Heart left ventricle (tissue), 16 donors: ENCODE measurements around the gene NBR1. TPM values are rescaled to one million over a fixed set of nuclear protein-coding genes. Genes with fewer than 3 reads are reported as not detected.

Experiments
- ATAC-seq, 4 donors: fragments of 200-7000 bp; cut with Tn5 transposase; one replicate each; pipeline ENCODE4 v1.9.1; 2020 to 2022; ENCODE audit warnings: moderate library complexity in 4 of 4, mild to moderate bottlenecking in 3 of 4, moderate number of reproducible peaks in 1 of 4
- DNase-seq, 5 donors: peaks; one replicate each; pipeline ENCODE4 v3.0.0-alpha.2; 2020
- H3K27ac ChIP-seq, 12 donors: fragments of 200-600 bp; sonication (generic) in 4 of 12; one replicate each; pipeline versions ENCODE4 v1.5.0 to v1.8.0; 2016 to 2022; ENCODE audit warnings: mild to moderate bottlenecking in 2 of 12
- H3K27me3 ChIP-seq, 9 donors: fragments of 200-600 bp; sonication (generic) in 2 of 9; one replicate each; pipeline versions ENCODE4 v1.5.1 to v1.8.0; 2016 to 2022; ENCODE audit warnings: mild to moderate bottlenecking in 3 of 9
- H3K36me3 ChIP-seq, 9 donors: fragments of 200-600 bp; sonication (generic) in 2 of 9; one replicate each; pipeline versions ENCODE4 v1.5.0 to v1.8.0; 2018 to 2022; ENCODE audit warnings: mild to moderate bottlenecking in 2 of 9
- H3K4me1 ChIP-seq, 12 donors: fragments of 200-600 bp; sonication (generic) in 4 of 12; one replicate each; pipeline versions ENCODE4 v1.5.0 to v1.8.0; 2016 to 2022; ENCODE audit warnings: mild to moderate bottlenecking in 3 of 12
- H3K4me3 ChIP-seq, 12 donors: fragments of 200-600 bp; sonication (generic) in 4 of 12; one replicate each; pipeline versions ENCODE4 v1.5.0 to v1.8.0; 2017 to 2022; ENCODE audit warnings: mild to moderate bottlenecking in 9 of 12, moderate library complexity in 4 of 12
- H3K9me3 ChIP-seq, 12 donors: fragments of 200-600 bp; sonication (generic) in 4 of 12; one replicate each; pipeline versions ENCODE4 v1.5.0 to v1.8.0; 2016 to 2022; ENCODE audit warnings: mild to moderate bottlenecking in 1 of 12
- POLR2A ChIP-seq, 2 donors: fragments of 450-650 bp; IDR thresholded peaks; one replicate each; pipeline ENCODE4 v1.6.1; 2017; ENCODE audit warnings: antibody characterized with exemption in 2 of 2, mild to moderate bottlenecking in 2 of 2, moderate library complexity in 2 of 2
- WGBS, 4 donors: extraction: QIAGEN DNeasy Blood & Tissue Kit in 2 of 4; methylation state at CpG; one replicate each; pipeline versions ENCODE4 v1.1.5 to v1.1.7; 2013 to 2018; 5-methylcytosine and 5-hydroxymethylcytosine counted together
- intact Hi-C, 10 donors: fragments of 100-400 bp; cut with DNase I; formaldehyde crosslinking; loops; one replicate each; pipeline versions ENCODE4 v1.11.1 to v1.14.2; 2022
- polyA plus RNA-seq, 2 donors: library from polyadenylated mRNA; stranded (reverse); fragments of 200-250 nt; gene quantifications; one replicate each; pipeline ENCODE4 v1.2.3, GENCODE V29; 2013
- total RNA-seq, 9 donors: library from RNA; depleted of rRNA in 2 of 9; stranded (reverse); fragments of >200 nt in 2 of 9; fragmentation: NEBNext Ultra II Directional in 3 of 9; extraction: Animal tissue kit (Norgen Biotek cat#: 25700) in 3 of 9; gene quantifications; one replicate each; pipeline versions ENCODE4 v1.1.0 to v1.2.4, GENCODE V29; 2016 to 2023
- TF ChIP-seq, protein P1 (sequence below), 12 donors: fragments of 200-600 bp; sonication (generic) in 4 of 12; IDR thresholded peaks; one replicate each; pipeline versions ENCODE4 v1.5.0 to v1.8.0; 2018 to 2022; ENCODE audit warnings: antibody characterized with exemption in 12 of 12, mild to moderate bottlenecking in 5 of 12
- donor health status: ischemic (EF 13 %, LVEDD 7.1; RV severe dilation, severe dysfunction).
- donor health status: healthy with polysubstance abuse.
- donor health status: DM: no; HTN: yes; CAD: no.
- donor health status: DM: no; HTN: no; CAD: no.
- donor health status: ischemic (EF 25% LVEDD 6.9; RV normal size, moderate dysfunction).
- donor health status: ischemic (EF 25% LVEDD 5.7; RV mildly dilated, moderate dysfunction).
- donor health status: healthy.
- donor health status: DM: yes; HTN: yes; CAD: no.
- donor health status: ischemic (EF 35%, LVEDD 5.7; RV mildly dilated, moderate dysfunction).
- donor health status: nonischemic (EF 11% LVEDD 7.7; RV severe dilation, severe dysfunction).
- donor health status: DM: yes; HTN: yes; CAD: no.
- donor health status: PGD.
- donor health status: ischemic (EF 29% LVEDD 5.4; RV normal size, mild dysfunction).
- donor health status: nonischemic (EF 23%, LVEDD 6.1; RV moderate dilation, normal function).

NBR1 gene
- total and polyA plus RNA-seq, 11 donors, result 31.6 to 146 (median 97.4) TPM

DNA sequence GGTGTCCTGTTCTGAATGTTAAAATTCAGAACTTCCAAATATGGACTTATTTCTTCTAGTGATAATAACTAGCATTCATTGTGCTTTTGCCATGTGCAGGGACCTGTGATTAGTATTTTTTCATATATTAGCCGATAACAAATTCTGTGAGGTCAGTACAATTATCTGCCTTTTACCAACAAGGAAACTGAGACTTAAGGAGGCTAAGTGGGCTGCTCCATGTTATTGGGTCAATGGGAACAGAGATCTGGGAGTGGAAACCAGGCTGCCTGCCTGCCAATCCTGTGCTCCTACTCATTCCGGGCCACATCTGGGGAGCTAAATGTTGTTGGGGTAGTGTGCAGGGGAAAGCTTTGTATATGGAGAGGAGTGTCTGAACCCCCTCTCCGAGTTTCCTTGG, 44.3 kb downstream of the NBR1 start:
- H3K9me3 ChIP-seq, result no peaks in the 10 kb centered on the region
- no peak overlapping the region for H3K27ac ChIP-seq
- DNase-seq (no peak), ATAC-seq (no peak)
- no peak for TF ChIP-seq POLR2A (IDR thresholded peaks at IDR 0.05)
- TF ChIP-seq, protein P1, sequence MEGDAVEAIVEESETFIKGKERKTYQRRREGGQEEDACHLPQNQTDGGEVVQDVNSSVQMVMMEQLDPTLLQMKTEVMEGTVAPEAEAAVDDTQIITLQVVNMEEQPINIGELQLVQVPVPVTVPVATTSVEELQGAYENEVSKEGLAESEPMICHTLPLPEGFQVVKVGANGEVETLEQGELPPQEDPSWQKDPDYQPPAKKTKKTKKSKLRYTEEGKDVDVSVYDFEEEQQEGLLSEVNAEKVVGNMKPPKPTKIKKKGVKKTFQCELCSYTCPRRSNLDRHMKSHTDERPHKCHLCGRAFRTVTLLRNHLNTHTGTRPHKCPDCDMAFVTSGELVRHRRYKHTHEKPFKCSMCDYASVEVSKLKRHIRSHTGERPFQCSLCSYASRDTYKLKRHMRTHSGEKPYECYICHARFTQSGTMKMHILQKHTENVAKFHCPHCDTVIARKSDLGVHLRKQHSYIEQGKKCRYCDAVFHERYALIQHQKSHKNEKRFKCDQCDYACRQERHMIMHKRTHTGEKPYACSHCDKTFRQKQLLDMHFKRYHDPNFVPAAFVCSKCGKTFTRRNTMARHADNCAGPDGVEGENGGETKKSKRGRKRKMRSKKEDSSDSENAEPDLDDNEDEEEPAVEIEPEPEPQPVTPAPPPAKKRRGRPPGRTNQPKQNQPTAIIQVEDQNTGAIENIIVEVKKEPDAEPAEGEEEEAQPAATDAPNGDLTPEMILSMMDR (IDR thresholded peaks at IDR 0.05), result no peak
- peaks cover 0 to 68% (median 30%) of the 10 kb centered on the region in 9 donors for H3K36me3 ChIP-seq
- WGBS, 4 donors, result 90 to 98% (median 91%) methylated on average over 3 of the region's 3 CpGs
- no peak overlapping the region for H3K4me3 ChIP-seq
- H3K4me1 ChIP-seq, result peaks cover 0 to 34% (median 12%) of the 10 kb centered on the region in 12 donors
- H3K27me3 ChIP-seq, result no peaks in the 10 kb centered on the region
- intact Hi-C loops, result loop anchor here in 3 of 10 donors (10.0 kb wide), 2 partner anchors 129 to 191 kb away; partner anchors contain the start of genes RND2 (in 2 of the 3) and VAT1 (in 2 of the 3)

DNA sequence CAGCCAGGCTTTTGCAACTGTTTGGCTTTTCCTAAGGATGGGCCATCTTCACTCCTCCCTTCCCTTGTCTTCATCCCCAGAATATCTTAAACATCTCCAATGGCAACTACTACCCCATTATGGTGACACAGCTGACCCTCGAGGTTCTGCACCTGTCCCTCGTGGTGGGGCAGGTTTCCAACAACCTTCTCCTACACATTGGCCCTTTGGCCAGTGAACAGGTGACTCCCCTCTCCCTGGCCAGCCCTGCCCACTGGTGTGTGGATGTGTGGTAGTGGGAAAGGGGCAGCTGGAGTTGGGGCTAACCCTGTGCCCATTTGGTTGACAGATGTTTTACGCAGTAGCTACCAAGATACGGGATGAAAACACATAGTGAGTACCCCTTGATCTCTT, 45.4 kb downstream of the NBR1 start:
- Histone ChIP-seq H3K36me3 (peaks cover 0 to 73% (median 24%) of the 10 kb centered on the region in 9 donors), H3K4me3 (no peak overlapping the region)
- intact Hi-C loops, result loop anchor here in 3 of 10 donors (10.0 kb wide), 2 partner anchors 128 to 192 kb away; partner anchors contain the start of genes RND2 (in 2 of the 3) and VAT1 (in 2 of the 3)

DNA sequence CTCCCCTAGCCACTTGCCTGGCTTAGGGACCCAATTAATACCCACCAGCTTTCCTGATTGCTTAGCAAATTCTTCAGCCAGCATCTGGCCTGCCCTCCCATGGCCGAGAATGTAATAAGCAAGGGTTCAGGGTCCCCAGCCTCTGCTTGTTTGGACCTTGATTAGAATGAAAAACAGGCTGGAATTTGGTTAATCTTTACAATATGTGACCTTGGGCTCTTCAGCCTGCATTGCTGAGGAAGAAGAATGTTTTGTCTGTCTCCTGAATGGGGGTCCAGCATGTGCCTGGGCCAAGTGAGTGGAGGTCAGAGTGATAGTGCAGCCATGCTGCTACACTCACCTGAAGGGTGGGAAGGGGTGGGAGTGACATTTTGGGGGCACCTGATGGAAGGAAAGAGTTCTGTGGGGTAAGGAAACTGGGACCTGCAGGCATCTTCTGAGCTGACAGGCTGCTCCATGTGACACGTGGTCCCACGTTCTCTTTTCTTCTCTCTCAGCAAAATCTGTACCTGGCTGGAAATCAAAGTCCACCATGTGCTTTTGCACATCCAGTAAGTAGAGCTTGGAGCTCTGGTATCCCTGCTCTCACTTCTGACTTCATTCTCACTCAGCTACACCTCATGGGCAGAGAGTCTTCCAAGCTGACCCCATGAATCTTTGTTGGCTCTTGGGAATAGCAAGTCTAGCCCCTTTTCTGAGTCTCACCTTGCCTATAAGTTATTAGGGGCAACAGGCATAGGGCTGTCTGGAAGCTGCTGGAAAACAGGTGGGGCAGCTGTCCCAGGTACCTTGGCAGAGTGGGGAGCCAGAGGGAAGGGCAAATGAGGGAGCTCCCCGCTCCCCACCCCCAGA, 46.0 kb downstream of the NBR1 start:
- Histone ChIP-seq H3K36me3 (peaks cover 0 to 79% (median 24%) of the 10 kb centered on the region in 9 donors), H3K27ac (no peak overlapping the region), H3K4me1 (peaks cover 0 to 22% (median 8%) of the 10 kb centered on the region in 12 donors), H3K4me3 (no peak overlapping the region), H3K9me3 (no peaks in the 10 kb centered on the region), H3K27me3 (no peaks in the 10 kb centered on the region)
- ATAC-seq (no peak), DNase-seq (peak in 1 of 5 donors; percentile 2)
- 90 to 95% (median 94%) methylated on average over 4 of the region's 4 CpGs for WGBS, 4 donors
- intact Hi-C loops, result loop anchor here in 3 of 10 donors (10.0 kb wide), 2 partner anchors 128 to 192 kb away; partner anchors contain the start of genes RND2 (in 2 of the 3) and VAT1 (in 2 of the 3)
- TF ChIP-seq POLR2A (IDR thresholded peaks at IDR 0.05), result no peak
- TF ChIP-seq, protein P1 (IDR thresholded peaks at IDR 0.05), result no peak

More for the DNA sequence above, 45.4 kb downstream of the NBR1 start:
- 90 to 96% (median 94%) methylated on average over 4 of the region's 4 CpGs for WGBS, 4 donors
- Histone ChIP-seq H3K27me3 (no peaks in the 10 kb centered on the region), H3K4me1 (peaks cover 0 to 24% (median 8%) of the 10 kb centered on the region in 12 donors), H3K27ac (no peak overlapping the region), H3K9me3 (no peaks in the 10 kb centered on the region)
- peak in 1 of 5 donors; percentile 13 for DNase-seq
- no peak for ATAC-seq
- no peak for TF ChIP-seq POLR2A (IDR thresholded peaks at IDR 0.05)
- TF ChIP-seq, protein P1 (IDR thresholded peaks at IDR 0.05), result no peak

DNA sequence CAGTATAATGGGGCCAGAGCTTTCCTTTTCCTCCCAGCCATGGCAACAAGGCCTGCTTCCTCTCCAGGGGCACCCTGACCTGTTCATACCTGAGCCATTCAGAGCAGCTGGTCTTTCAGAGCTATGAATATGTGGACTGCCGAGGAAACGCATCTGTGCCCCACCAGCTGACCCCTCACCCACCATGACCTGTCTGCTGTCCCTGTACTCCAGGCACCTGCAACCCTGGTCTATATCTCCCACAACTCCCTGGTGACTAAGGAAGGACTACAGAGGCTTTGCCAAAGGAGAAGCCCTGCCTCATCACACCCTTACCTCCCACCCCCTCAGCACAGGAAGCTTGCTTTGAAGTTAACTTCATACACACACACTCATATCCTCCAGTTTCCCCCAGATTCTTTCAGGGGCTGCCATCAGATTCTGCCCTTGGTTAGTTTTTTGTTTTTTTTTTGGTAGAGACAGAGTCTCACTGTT, 46.6 kb downstream of the NBR1 start:
- 90 to 95% (median 95%) methylated on average over 2 of the region's 2 CpGs for WGBS, 4 donors
- TF ChIP-seq POLR2A (IDR thresholded peaks at IDR 0.05), result no peak
- TF ChIP-seq, protein P1 (IDR thresholded peaks at IDR 0.05), result no peak
- Histone ChIP-seq H3K4me3 (no peak overlapping the region), H3K36me3 (peaks cover 0 to 79% (median 24%) of the 10 kb centered on the region in 9 donors), H3K4me1 (peaks cover 0 to 16% (median 5%) of the 10 kb centered on the region in 12 donors), H3K27me3 (no peaks in the 10 kb centered on the region), H3K9me3 (no peaks in the 10 kb centered on the region), H3K27ac (no peak overlapping the region)
- intact Hi-C loops, result loop anchor here in 3 of 10 donors (10.0 kb wide), 2 partner anchors 127 to 193 kb away; partner anchors contain the start of genes RND2 (in 2 of the 3) and VAT1 (in 2 of the 3)
- DNase-seq (peak in 1 of 5 donors; percentile 9), ATAC-seq (no peak)
